ENCODE results near the gene CASTOR1.
A peak's percentile ranks its signal among the peaks of the same experiment; 100 is the strongest.

Gene CASTOR1

GRCh38 chr22:30262917-30263741 is 26.2 kb downstream of the CASTOR1 start:
- DNase-seq = peak; percentile 85 to 86

GRCh38 chr22:30262112-30262511 is 27.2 kb downstream of the CASTOR1 start:
- DNase-seq = no peak

GRCh38 chr22:30261134-30261533 is 28.2 kb downstream of the CASTOR1 start:
- no peak for DNase-seq

- no peak for DNase-seq
These were observed 28.6 kb downstream of the CASTOR1 start for GRCh38 chr22:30260682-30261081.

GRCh38 chr22:30260276-30260675 is 29.0 kb downstream of the CASTOR1 start:
- no peak for DNase-seq

- no peak for DNase-seq
These were observed 35.0 kb downstream of the CASTOR1 start for GRCh38 chr22:30254314-30254713.

- no peak for DNase-seq
These were observed 36.0 kb downstream of the CASTOR1 start for GRCh38 chr22:30253205-30253852.

- no peak for DNase-seq
These were observed 36.7 kb downstream of the CASTOR1 start for GRCh38 chr22:30252411-30253204.

- DNase-seq = no peak
These were observed 37.6 kb downstream of the CASTOR1 start for GRCh38 chr22:30251711-30252110.

- peak in 1 of 2 donors; percentile 39 for DNase-seq
These were observed 38.5 kb downstream of the CASTOR1 start for GRCh38 chr22:30250661-30251267.

GRCh38 chr22:30250039-30250565 is 39.2 kb downstream of the CASTOR1 start:
- DNase-seq = no peak

- no peak for DNase-seq
These were observed 40.0 kb downstream of the CASTOR1 start for GRCh38 chr22:30249049-30250038.

GRCh38 chr22:30248484-30248883 is 40.8 kb downstream of the CASTOR1 start:
- no peak for DNase-seq

- DNase-seq = no peak
These were observed 41.3 kb downstream of the CASTOR1 start for GRCh38 chr22:30247974-30248373.

GRCh38 chr22:30247561-30247960 is 41.7 kb downstream of the CASTOR1 start:
- DNase-seq = no peak

GRCh38 chr22:30246814-30247376 is 42.4 kb downstream of the CASTOR1 start:
- no peak for DNase-seq

- DNase-seq = peak; percentile 48 to 52
These were observed 43.1 kb downstream of the CASTOR1 start, which contains the start of gene LIF for GRCh38 chr22:30245985-30246813. Gene LIF, minus strand, starts transcription at chr22:30246759. Its CDS starts 64 bp downstream, at chr22:30246695.

- DNase-seq = no peak
These were observed 43.9 kb downstream of the CASTOR1 start for GRCh38 chr22:30245181-30245984.

- DNase-seq = no peak
These were observed 44.7 kb downstream of the CASTOR1 start for GRCh38 chr22:30244641-30245040.

Data from stimulated activated CD4-positive, alpha-beta T cell treated with anti-CD3 and anti-CD28 coated beads, Interleukin-2, amount 100 ng/mL, for 48 hours (primary cell).